Panc1 (cell line): Measurements from ENCODE around the gene SEMA4B. TPM values are rescaled to one million over a fixed set of nuclear protein-coding genes. Genes with fewer than 3 reads are reported as not detected.
"Not testable (repeated sequence)": the region's sequence is repeated elsewhere in the genome, so short reads cannot be mapped to it uniquely, and the experiment has no call there.

Experiments
- ATAC-seq: fragments of 200-7000 bp; cut with Tn5 transposase; 2 replicates; pipeline ENCODE4 v1.9.1; 2020; ENCODE audit warnings: mild to moderate bottlenecking, moderate library complexity
- BruUV-seq: library from RNA; stranded (reverse); fragments of 400-500 nt; replicated peaks from 2 replicates; lab custom pipeline; 2021; lab: Mats Ljungman, UMichigan
- CTCF ChIA-PET: fragments of 300-600 bp; sonication (Branson Sonifier 250); formaldehyde crosslinking; loops from one replicate; lab custom pipeline; 2022; ENCODE audit warnings: antibody characterized with exemption; lab: Charles Lee
- POLR2A ChIA-PET: fragments of 300-600 bp; sonication (Branson Sonifier 250); formaldehyde crosslinking; loops from one replicate; lab custom pipeline; 2022; ENCODE audit warnings: antibody characterized with exemption; lab: Charles Lee
- DNase-seq: peaks from one replicate; pipeline ENCODE4 v3.0.0-alpha.2; 2010; ENCODE audit warnings: low read depth, low spot score
- H3K27ac ChIP-seq: 2 replicates; pipeline ENCODE4 v1.5.1; 2011; ENCODE audit warnings: mild to moderate bottlenecking, low read length, inconsistent platforms
- H3K27me3 ChIP-seq: fragments of 200-500 bp; sonication (Bioruptor generic); 2 replicates; pipeline ENCODE4 v1.6.0; 2014; ENCODE audit warnings: low read length, inconsistent platforms; ENCODE audit not compliant: control insufficient read depth, insufficient read depth
- H3K36me3 ChIP-seq: fragments of 200-500 bp; sonication (Bioruptor generic); 2 replicates; pipeline ENCODE4 v1.5.1; 2014; ENCODE audit warnings: inconsistent platforms, mild to moderate bottlenecking, low read length, moderate library complexity; ENCODE audit not compliant: control insufficient read depth, insufficient read depth
- H3K4me1 ChIP-seq: 2 replicates; pipeline ENCODE4 v1.5.1; 2011; ENCODE audit warnings: inconsistent platforms, mild to moderate bottlenecking, low read length, moderate library complexity; ENCODE audit not compliant: control insufficient read depth, insufficient read depth
- H3K4me3 ChIP-seq, 2 experiments: 2 replicates each; pipeline ENCODE4 v1.5.1; 2011 to 2012; ENCODE audit warnings: low read depth in 2 of 2, low read length in 2 of 2, mild to moderate bottlenecking in 2 of 2, inconsistent platforms in 1 of 2, moderate library complexity in 1 of 2
- H3K9me3 ChIP-seq: fragments of 200-500 bp; sonication (Bioruptor generic); 2 replicates; pipeline ENCODE4 v1.5.1; 2014; ENCODE audit warnings: low read depth, mild to moderate bottlenecking, inconsistent platforms, low read length, moderate library complexity; ENCODE audit not compliant: control insufficient read depth, insufficient read depth
- POLR2AphosphoS5 ChIP-seq: IDR thresholded peaks from 2 replicates; pipeline ENCODE4 v1.6.1; 2012; ENCODE audit warnings: mild to moderate bottlenecking, low read depth, low read length, moderate library complexity
- SIN3A ChIP-seq: IDR thresholded peaks from 2 replicates; pipeline ENCODE4 v1.6.1; 2012; ENCODE audit warnings: low read depth, mild to moderate bottlenecking, low read length, moderate library complexity, borderline replicate concordance; ENCODE audit not compliant: insufficient read depth
- TCF7L2 ChIP-seq: IDR thresholded peaks from 2 replicates; pipeline ENCODE4 v1.6.1; 2011; ENCODE audit warnings: mild to moderate bottlenecking, low read depth, low read length, inconsistent platforms
- in situ Hi-C: cut with HindIII; loops from 2 replicates; pipeline ENCODE4 v1.10.0; 2016; ENCODE audit warnings: low sequenced_read_pairs, low pct_unique_long_range_greater_than_20kb
- intact Hi-C: fragments of 100-400 bp; cut with micrococcal nuclease; formaldehyde crosslinking; loops from one replicate; pipeline ENCODE4 v1.10.0; 2022; ENCODE audit not compliant: unreplicated experiment
- total RNA-seq: library from RNA; stranded (reverse); gene quantifications from one replicate; pipeline ENCODE4 v1.2.1, GENCODE V29; 2021; ENCODE audit not compliant: unreplicated experiment
- TF ChIP-seq, protein P1 (sequence below), 2 experiments: IDR thresholded peaks; 2 replicates each; pipeline ENCODE4 v1.6.1; 2011 to 2012; ENCODE audit warnings: low read depth in 2 of 2, control low read depth in 1 of 2, low read length in 1 of 2, mild to moderate bottlenecking in 1 of 2, moderate library complexity in 1 of 2; ENCODE audit not compliant: insufficient read depth in 1 of 2
- TF ChIP-seq, protein P2 (sequence below): fragments of 450-650 bp; IDR thresholded peaks from 2 replicates; pipeline ENCODE4 v1.5.1; 2017; ENCODE audit warnings: mild to moderate bottlenecking

Gene SEMA4B
- total RNA-seq, 1 experiment from 2014 or later: 600 TPM

DNA sequence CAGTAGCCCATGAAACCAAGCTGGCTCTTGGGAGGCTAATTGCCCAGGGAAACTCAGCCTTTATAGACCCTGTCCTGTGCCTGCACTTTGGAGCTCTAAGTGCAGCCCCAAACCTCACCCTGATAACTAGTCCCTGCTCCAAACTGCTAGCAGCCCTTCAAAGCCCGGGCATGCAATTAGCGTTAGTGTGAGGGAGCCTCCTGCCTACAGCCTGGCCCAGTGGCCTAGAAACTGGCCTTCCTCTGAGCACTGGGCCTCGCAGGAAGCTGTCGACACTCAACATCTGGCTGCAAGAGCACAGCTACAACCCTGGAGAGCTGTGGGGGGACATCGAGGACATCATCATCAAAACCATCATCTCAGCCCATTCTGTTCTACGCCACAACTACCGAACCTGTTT, 56.6 kb downstream of the SEMA4B start:
- CTCF ChIA-PET: no interaction called here
- in situ Hi-C loops (no loop called here), intact Hi-C loops (no loop called here)
- H3K27ac ChIP-seq: no peak overlapping the region
- H3K36me3 ChIP-seq: no peaks in the 10 kb centered on the region
- no peak overlapping the region for H3K4me3 ChIP-seq
- BruUV-seq: no TSS peak
- H3K9me3 ChIP-seq: no peaks in the 10 kb centered on the region
- POLR2A ChIA-PET: no interaction called here
- ATAC-seq (no peak), DNase-seq (no peak)
- H3K4me1 ChIP-seq: no peaks in the 10 kb centered on the region
- TF ChIP-seq POLR2AphosphoS5: no peak
- no peak for TF ChIP-seq TCF7L2
- TF ChIP-seq, protein P1, sequence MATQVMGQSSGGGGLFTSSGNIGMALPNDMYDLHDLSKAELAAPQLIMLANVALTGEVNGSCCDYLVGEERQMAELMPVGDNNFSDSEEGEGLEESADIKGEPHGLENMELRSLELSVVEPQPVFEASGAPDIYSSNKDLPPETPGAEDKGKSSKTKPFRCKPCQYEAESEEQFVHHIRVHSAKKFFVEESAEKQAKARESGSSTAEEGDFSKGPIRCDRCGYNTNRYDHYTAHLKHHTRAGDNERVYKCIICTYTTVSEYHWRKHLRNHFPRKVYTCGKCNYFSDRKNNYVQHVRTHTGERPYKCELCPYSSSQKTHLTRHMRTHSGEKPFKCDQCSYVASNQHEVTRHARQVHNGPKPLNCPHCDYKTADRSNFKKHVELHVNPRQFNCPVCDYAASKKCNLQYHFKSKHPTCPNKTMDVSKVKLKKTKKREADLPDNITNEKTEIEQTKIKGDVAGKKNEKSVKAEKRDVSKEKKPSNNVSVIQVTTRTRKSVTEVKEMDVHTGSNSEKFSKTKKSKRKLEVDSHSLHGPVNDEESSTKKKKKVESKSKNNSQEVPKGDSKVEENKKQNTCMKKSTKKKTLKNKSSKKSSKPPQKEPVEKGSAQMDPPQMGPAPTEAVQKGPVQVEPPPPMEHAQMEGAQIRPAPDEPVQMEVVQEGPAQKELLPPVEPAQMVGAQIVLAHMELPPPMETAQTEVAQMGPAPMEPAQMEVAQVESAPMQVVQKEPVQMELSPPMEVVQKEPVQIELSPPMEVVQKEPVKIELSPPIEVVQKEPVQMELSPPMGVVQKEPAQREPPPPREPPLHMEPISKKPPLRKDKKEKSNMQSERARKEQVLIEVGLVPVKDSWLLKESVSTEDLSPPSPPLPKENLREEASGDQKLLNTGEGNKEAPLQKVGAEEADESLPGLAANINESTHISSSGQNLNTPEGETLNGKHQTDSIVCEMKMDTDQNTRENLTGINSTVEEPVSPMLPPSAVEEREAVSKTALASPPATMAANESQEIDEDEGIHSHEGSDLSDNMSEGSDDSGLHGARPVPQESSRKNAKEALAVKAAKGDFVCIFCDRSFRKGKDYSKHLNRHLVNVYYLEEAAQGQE (IDR thresholded peaks at IDR 0.05; ENCODE audit: insufficient read depth in 1 of 2, low read depth in 2 of 2, low read length in 1 of 2): no peak
- TF ChIP-seq SIN3A: no peak
- TF ChIP-seq, protein P2, sequence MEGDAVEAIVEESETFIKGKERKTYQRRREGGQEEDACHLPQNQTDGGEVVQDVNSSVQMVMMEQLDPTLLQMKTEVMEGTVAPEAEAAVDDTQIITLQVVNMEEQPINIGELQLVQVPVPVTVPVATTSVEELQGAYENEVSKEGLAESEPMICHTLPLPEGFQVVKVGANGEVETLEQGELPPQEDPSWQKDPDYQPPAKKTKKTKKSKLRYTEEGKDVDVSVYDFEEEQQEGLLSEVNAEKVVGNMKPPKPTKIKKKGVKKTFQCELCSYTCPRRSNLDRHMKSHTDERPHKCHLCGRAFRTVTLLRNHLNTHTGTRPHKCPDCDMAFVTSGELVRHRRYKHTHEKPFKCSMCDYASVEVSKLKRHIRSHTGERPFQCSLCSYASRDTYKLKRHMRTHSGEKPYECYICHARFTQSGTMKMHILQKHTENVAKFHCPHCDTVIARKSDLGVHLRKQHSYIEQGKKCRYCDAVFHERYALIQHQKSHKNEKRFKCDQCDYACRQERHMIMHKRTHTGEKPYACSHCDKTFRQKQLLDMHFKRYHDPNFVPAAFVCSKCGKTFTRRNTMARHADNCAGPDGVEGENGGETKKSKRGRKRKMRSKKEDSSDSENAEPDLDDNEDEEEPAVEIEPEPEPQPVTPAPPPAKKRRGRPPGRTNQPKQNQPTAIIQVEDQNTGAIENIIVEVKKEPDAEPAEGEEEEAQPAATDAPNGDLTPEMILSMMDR: no peak
- H3K27me3 ChIP-seq: no peaks in the 10 kb centered on the region

DNA sequence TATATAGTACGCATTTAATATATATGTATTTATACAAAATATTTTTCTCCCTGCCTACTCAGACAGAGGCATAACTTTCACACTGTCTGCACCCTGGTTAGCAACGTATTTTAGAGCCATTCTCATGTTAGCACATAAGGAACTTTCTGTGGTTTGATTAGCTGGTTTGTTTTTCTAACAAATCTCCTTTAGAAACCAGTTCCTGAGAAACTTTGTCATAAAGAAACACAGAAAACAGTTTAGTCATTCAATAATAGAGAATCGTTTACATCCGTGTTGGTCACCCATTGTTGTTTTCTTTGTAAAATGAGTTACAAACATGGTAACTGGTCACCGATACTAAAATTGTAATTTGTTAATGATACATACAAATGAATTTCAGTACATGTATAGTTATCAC, 58.4 kb downstream of the SEMA4B start:
- BruUV-seq: no TSS peak
- intact Hi-C loops: no loop called here
- no peaks in the 10 kb centered on the region for H3K27me3 ChIP-seq
- ChIA-PET CTCF (no interaction called here), POLR2A (no interaction called here)
- no peak for ATAC-seq
- in situ Hi-C loops: no loop called here
- peaks cover 2% of the 10 kb centered on the region for H3K4me1 ChIP-seq
- no peaks in the 10 kb centered on the region for H3K36me3 ChIP-seq
- no peaks in the 10 kb centered on the region for H3K9me3 ChIP-seq
- no peak for DNase-seq
- no peak overlapping the region for H3K4me3 ChIP-seq
- H3K27ac ChIP-seq: no peak overlapping the region
- no peak for TF ChIP-seq SIN3A
- TF ChIP-seq, protein P2: no peak
- TF ChIP-seq TCF7L2: no peak
- no peak for TF ChIP-seq POLR2AphosphoS5
- TF ChIP-seq, protein P1 (IDR thresholded peaks at IDR 0.05; ENCODE audit: insufficient read depth in 1 of 2, low read depth in 2 of 2, low read length in 1 of 2): no peak

DNA sequence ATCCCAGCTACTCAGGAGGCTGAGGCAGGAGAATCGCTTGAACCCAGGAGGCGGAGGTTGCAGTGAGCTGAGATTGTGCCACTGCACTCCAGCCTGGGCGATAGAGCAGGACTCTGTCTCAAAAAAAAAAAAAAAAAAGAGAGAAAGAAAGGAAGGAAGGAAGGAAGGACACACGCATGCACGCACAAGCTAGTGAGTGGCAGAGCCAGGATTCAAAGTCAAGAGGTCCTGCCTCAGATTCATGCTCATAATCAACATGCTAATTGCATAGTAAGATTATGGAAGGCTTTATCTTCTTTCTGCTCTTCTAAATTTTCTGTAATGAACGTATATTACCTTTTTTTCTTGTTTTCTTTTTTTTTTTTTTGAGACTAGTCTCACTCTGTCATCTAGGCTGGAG, 59.6 kb downstream of the SEMA4B start:
- intact Hi-C loops, H3K27me3 ChIP-seq, H3K4me1 ChIP-seq, POLR2A ChIA-PET, in situ Hi-C loops, BruUV-seq, H3K4me3 ChIP-seq, ATAC-seq, DNase-seq, H3K9me3 ChIP-seq, H3K36me3 ChIP-seq, H3K27ac ChIP-seq: not testable (repeated sequence)
- CTCF ChIA-PET: interaction anchor here (0.7 kb wide), 1 partner anchor 1083 kb away, joined by 5 read pairs; no protein-coding TSS in a partner anchor
